MM.1S (cell line): Measurements from ENCODE around the gene SLC51A.

Experiments used
- EZH2 ChIP-seq: fragments of 300-600 bp; sonication (generic); optimal IDR thresholded peaks from 2 replicates; pipeline ENCODE3; 2017; ENCODE audit warnings: low read depth, mild to moderate bottlenecking, antibody characterized with exemption, low read length, mixed read lengths
- EZH2phosphoT487 ChIP-seq: fragments of 300-600 bp; sonication (generic); IDR thresholded peaks from 2 replicates; pipeline ENCODE4 v1.6.1; 2018; ENCODE audit warnings: antibody characterized with exemption, low read length
- TF ChIP-seq, protein P1 (sequence below): fragments of 300-600 bp; sonication (generic); IDR thresholded peaks from 2 replicates; pipeline ENCODE4 v1.5.1; 2016; ENCODE audit warnings: antibody characterized with exemption, low read length, mixed read lengths

DNA sequence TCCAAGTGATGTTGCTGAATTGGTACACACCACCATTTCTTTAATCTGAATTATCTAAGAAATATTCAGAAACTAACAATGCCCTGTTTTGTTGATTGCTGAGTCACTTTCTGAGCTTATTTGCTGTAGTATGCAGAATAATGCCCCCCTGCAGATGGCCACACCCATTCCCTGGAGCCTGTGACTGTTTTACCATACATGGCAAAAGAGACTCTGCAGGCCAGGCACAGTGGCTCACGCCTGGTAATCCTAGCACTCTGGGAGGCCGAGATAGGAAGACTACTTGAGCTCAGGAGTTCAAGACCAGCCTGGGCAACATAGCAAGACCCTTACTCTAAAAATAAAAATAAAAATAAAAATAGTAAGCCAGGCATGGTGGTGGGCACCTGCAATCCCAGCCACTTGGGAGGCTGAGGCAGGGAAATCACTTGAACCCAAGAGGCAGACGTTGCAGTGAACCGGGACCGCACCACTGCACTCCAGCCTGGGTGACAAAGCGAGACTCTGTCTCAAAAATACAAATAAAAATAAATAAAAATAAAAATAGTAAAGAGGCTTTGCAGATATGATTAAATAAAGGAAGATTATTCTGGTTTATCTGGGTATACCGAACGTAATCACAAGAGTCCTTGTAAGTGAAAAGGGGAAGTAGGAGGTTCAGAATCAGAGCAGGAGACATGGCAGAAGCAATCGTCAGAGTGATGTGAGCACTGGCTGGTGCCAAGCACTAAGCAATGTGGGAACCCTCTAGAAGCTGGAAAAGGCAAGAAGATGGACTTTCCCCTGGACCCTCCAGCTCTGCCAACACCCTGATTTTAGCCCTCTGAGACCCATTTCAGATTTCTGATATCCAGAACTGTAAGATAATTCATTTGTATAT lies 52.2 kb downstream of the SLC51A start:
- TF ChIP-seq, protein P1, sequence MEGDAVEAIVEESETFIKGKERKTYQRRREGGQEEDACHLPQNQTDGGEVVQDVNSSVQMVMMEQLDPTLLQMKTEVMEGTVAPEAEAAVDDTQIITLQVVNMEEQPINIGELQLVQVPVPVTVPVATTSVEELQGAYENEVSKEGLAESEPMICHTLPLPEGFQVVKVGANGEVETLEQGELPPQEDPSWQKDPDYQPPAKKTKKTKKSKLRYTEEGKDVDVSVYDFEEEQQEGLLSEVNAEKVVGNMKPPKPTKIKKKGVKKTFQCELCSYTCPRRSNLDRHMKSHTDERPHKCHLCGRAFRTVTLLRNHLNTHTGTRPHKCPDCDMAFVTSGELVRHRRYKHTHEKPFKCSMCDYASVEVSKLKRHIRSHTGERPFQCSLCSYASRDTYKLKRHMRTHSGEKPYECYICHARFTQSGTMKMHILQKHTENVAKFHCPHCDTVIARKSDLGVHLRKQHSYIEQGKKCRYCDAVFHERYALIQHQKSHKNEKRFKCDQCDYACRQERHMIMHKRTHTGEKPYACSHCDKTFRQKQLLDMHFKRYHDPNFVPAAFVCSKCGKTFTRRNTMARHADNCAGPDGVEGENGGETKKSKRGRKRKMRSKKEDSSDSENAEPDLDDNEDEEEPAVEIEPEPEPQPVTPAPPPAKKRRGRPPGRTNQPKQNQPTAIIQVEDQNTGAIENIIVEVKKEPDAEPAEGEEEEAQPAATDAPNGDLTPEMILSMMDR, result no peak
- TF ChIP-seq EZH2 (no peak), EZH2phosphoT487 (no peak)
